ENCODE measurements around the gene RAB11FIP4.

Gene RAB11FIP4

GRCh38 chr17:31488264-31488981 lies 96.9 kb downstream of the RAB11FIP4 start:
- DNase-seq = no peak

- DNase-seq = no peak
Measured at GRCh38 chr17:31488982-31489294, 97.5 kb downstream of the RAB11FIP4 start.

- DNase-seq = no peak
Measured at GRCh38 chr17:31489295-31490018, 98.0 kb downstream of the RAB11FIP4 start.

- no peak for DNase-seq
Measured at GRCh38 chr17:31490019-31490650, 98.7 kb downstream of the RAB11FIP4 start.

- DNase-seq = no peak
Measured at GRCh38 chr17:31490671-31491375, 99.3 kb downstream of the RAB11FIP4 start.

GRCh38 chr17:31491376-31492131 lies 100.1 kb downstream of the RAB11FIP4 start:
- peak; percentile 55 for DNase-seq

- no peak for DNase-seq
Measured at GRCh38 chr17:31492206-31492605, 100.7 kb downstream of the RAB11FIP4 start.

GRCh38 chr17:31492880-31493655 lies 101.6 kb downstream of the RAB11FIP4 start:
- peak; percentile 95 for DNase-seq

GRCh38 chr17:31493656-31494155 lies 102.2 kb downstream of the RAB11FIP4 start:
- DNase-seq = no peak

GRCh38 chr17:31494259-31495021 lies 103.0 kb downstream of the RAB11FIP4 start:
- DNase-seq = peak; percentile 78

- DNase-seq = no peak
Measured at GRCh38 chr17:31495022-31495885, 103.8 kb downstream of the RAB11FIP4 start.

GRCh38 chr17:31496097-31496496 lies 104.6 kb downstream of the RAB11FIP4 start:
- DNase-seq = no peak

GRCh38 chr17:31496601-31497000 lies 105.1 kb downstream of the RAB11FIP4 start:
- no peak for DNase-seq

- DNase-seq = no peak
Measured at GRCh38 chr17:31497431-31497830, 106.0 kb downstream of the RAB11FIP4 start.

GRCh38 chr17:31497994-31498826 lies 106.7 kb downstream of the RAB11FIP4 start:
- DNase-seq = no peak

GRCh38 chr17:31499771-31500554 lies 108.5 kb downstream of the RAB11FIP4 start:
- no peak for DNase-seq

GRCh38 chr17:31506517-31506916 lies 115.0 kb downstream of the RAB11FIP4 start:
- no peak for DNase-seq
